Measurements from ENCODE around the gene TARS1.

DNA sequence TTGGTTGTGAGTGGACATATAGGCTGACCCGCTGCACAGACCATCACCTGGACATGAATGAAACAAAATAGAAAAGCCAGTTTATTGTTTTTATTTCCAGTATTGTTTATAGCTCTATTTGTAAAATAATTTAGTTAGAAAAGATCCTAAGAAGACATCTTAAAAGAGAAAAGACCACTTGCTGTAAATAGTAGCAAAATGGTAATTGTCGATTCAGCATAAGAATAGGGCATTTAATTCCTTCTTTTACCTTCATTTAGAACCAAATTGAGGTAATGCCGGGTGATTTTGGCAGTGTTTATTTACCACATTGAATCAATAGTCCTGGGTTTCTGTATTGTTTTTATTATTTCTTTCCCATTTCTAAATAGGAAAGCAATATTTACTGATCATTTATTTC is 7.4 kb downstream of the TARS1 start:
- no peak for TF ChIP-seq ZSCAN23 (tag by site-specific recombination; IDR thresholded peaks at IDR 0.05)
- no peak for TF ChIP-seq YY1 (tag by site-specific recombination; IDR thresholded peaks at IDR 0.05)
- TF ChIP-seq ZNF239 (tag by site-specific recombination; IDR thresholded peaks at IDR 0.05) = no peak
- TF ChIP-seq, protein P1, sequence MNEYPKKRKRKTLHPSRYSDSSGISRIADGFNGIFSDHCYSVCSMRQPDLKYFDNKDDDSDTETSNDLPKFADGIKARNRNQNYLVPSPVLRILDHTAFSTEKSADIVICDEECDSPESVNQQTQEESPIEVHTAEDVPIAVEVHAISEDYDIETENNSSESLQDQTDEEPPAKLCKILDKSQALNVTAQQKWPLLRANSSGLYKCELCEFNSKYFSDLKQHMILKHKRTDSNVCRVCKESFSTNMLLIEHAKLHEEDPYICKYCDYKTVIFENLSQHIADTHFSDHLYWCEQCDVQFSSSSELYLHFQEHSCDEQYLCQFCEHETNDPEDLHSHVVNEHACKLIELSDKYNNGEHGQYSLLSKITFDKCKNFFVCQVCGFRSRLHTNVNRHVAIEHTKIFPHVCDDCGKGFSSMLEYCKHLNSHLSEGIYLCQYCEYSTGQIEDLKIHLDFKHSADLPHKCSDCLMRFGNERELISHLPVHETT (tag by site-specific recombination; IDR thresholded peaks at IDR 0.05) = no peak
- TF ChIP-seq, protein P2, sequence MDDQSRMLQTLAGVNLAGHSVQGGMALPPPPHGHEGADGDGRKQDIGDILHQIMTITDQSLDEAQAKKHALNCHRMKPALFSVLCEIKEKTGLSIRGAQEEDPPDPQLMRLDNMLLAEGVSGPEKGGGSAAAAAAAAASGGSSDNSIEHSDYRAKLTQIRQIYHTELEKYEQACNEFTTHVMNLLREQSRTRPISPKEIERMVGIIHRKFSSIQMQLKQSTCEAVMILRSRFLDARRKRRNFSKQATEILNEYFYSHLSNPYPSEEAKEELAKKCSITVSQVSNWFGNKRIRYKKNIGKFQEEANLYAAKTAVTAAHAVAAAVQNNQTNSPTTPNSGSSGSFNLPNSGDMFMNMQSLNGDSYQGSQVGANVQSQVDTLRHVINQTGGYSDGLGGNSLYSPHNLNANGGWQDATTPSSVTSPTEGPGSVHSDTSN (CRISPR knock-in tag; IDR thresholded peaks at IDR 0.05) = no peak
- TF ChIP-seq, protein P3, sequence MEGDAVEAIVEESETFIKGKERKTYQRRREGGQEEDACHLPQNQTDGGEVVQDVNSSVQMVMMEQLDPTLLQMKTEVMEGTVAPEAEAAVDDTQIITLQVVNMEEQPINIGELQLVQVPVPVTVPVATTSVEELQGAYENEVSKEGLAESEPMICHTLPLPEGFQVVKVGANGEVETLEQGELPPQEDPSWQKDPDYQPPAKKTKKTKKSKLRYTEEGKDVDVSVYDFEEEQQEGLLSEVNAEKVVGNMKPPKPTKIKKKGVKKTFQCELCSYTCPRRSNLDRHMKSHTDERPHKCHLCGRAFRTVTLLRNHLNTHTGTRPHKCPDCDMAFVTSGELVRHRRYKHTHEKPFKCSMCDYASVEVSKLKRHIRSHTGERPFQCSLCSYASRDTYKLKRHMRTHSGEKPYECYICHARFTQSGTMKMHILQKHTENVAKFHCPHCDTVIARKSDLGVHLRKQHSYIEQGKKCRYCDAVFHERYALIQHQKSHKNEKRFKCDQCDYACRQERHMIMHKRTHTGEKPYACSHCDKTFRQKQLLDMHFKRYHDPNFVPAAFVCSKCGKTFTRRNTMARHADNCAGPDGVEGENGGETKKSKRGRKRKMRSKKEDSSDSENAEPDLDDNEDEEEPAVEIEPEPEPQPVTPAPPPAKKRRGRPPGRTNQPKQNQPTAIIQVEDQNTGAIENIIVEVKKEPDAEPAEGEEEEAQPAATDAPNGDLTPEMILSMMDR (tag by site-specific recombination; IDR thresholded peaks at IDR 0.05) = no peak
- no peak for TF ChIP-seq ZNF629 (tag by site-specific recombination; IDR thresholded peaks at IDR 0.05)
- TF ChIP-seq TCF7L2 (IDR thresholded peaks at IDR 0.05; ENCODE audit: borderline replicate concordance, low read depth, low read length) = no peak
- TF ChIP-seq GLI2 (tag by site-specific recombination; IDR thresholded peaks at IDR 0.05; ENCODE audit: borderline replicate concordance, low read depth) = no peak
- TF ChIP-seq ZNF654 (tag by site-specific recombination; IDR thresholded peaks at IDR 0.05; ENCODE audit: low read depth) = no peak
- no peak for TF ChIP-seq KLF1 (tag by site-specific recombination; IDR thresholded peaks at IDR 0.05)
